Renal cortex interstitium (tissue), 11 donors: Measurements from ENCODE around the gene ZNF581. TPM values are rescaled to one million over a fixed set of nuclear protein-coding genes. Genes with fewer than 3 reads are reported as not detected.

Source experiments
- DNase-seq, 11 donors: peaks; one replicate each; pipeline ENCODE4 v3.0.0-alpha.2; 2013; ENCODE audit warnings: low read depth in 9 of 11, low spot score in 4 of 11; ENCODE audit errors: extremely low read depth in 1 of 11
- polyA plus RNA-seq, 3 donors: library from polyadenylated mRNA; unstranded; fragments of 120-200 nt; gene quantifications; one replicate each; pipeline ENCODE4 v1.2.1, GENCODE V29; 2013; ENCODE audit not compliant: insufficient read length in 3 of 3

The ZNF581 gene
- polyA plus RNA-seq, 3 donors, result 22.5 to 30.9 (median 30.2) TPM

GRCh38 chr19:55621673-55622231, 21.7 kb upstream of the ZNF581 start:
- no peak for DNase-seq

GRCh38 chr19:55622242-55622969, 21.0 kb upstream of the ZNF581 start:
- DNase-seq, result no peak

- no peak for DNase-seq
Measured at GRCh38 chr19:55623130-55623529, 20.3 kb upstream of the ZNF581 start.

GRCh38 chr19:55623561-55623960, 19.9 kb upstream of the ZNF581 start:
- DNase-seq, result no peak

GRCh38 chr19:55624109-55625003, 19.1 kb upstream of the ZNF581 start, which contains the start of gene ZNF784:
TSS of gene ZNF784 (minus strand) at chr19:55624566. CDS start at chr19:55624561, 5 bp downstream.
- peak in 8 of 11 donors; percentile 86 to 94 (median 92) for DNase-seq

- no peak for DNase-seq
Measured at GRCh38 chr19:55625004-55625326, 18.5 kb upstream of the ZNF581 start.

GRCh38 chr19:55626350-55626749, 17.1 kb upstream of the ZNF581 start:
- no peak for DNase-seq

GRCh38 chr19:55632463-55632834, 11.0 kb upstream of the ZNF581 start:
- DNase-seq, result peak in 9 of 11 donors; percentile 86 to 93 (median 89)

- DNase-seq, result no peak
Measured at GRCh38 chr19:55633861-55634260, 9.6 kb upstream of the ZNF581 start.

GRCh38 chr19:55635334-55635717, 8.1 kb upstream of the ZNF581 start:
- DNase-seq, result no peak

GRCh38 chr19:55635856-55636440, 7.5 kb upstream of the ZNF581 start:
- no peak for DNase-seq

GRCh38 chr19:55636723-55637122, 6.7 kb upstream of the ZNF581 start:
- DNase-seq, result no peak

- no peak for DNase-seq
Measured at GRCh38 chr19:55637534-55637933, 5.9 kb upstream of the ZNF581 start.

- no peak for DNase-seq
Measured at GRCh38 chr19:55638864-55639359, 4.5 kb upstream of the ZNF581 start.

- DNase-seq, result peak in 3 of 11 donors; percentile 57
Measured at GRCh38 chr19:55640043-55640576, 3.3 kb upstream of the ZNF581 start.

- peak in 6 of 11 donors; percentile 53 to 69 (median 62) for DNase-seq
Measured at GRCh38 chr19:55640577-55641425, 2.6 kb upstream of the ZNF581 start, which contains the start of gene ZNF580. TSS of gene ZNF580 (plus strand) at chr19:55641002. CDS start at chr19:55642509, 1,507 bp downstream.

- no peak for DNase-seq
Measured at GRCh38 chr19:55641426-55642152, 1.9 kb upstream of the ZNF581 start.
